Breast epithelium (tissue), 3 donors: ENCODE data around the gene PPCDC.

Source experiments
- CTCF ChIP-seq, 3 donors: fragments of 450-650 bp; IDR thresholded peaks; one replicate each; pipeline ENCODE4 v1.5.1; 2016 to 2017; ENCODE audit warnings: antibody characterized with exemption in 3 of 3, mild to moderate bottlenecking in 3 of 3, moderate library complexity in 3 of 3
- POLR2A ChIP-seq: fragments of 450-650 bp; IDR thresholded peaks from one replicate; pipeline ENCODE4 v1.6.1; 2016; ENCODE audit warnings: antibody characterized with exemption, mild to moderate bottlenecking, moderate library complexity
- POLR2AphosphoS5 ChIP-seq, 3 donors: sonication (generic); formaldehyde crosslinking; IDR thresholded peaks; one replicate each; pipeline ENCODE4 v1.6.1; 2017; ENCODE audit warnings: antibody characterized with exemption in 3 of 3

DNA sequence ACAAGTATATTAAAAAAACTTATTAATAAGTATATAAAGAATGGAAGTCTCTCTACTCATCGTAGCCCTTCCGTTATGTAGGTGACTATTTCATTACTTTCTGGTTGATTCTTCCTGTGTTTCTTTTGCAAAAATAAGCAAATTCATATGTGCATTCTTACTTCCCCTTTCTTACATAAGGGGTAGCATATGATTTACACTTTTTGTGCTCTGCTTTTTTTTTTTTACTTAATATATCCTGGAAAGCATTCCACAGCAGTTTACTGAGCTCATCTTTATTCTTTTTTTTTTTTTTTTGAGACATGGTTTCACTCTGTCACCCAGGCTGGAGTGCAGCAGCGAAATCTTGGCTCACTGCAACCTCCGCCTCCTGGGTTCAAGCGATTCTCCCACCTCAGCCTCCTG, 15.2 kb upstream of the PPCDC start:
- no peak for TF ChIP-seq POLR2AphosphoS5 (IDR thresholded peaks at IDR 0.05)
- no peak for TF ChIP-seq POLR2A
- TF ChIP-seq CTCF (IDR thresholded peaks at IDR 0.05): no peak
